HG03135 (cell line): ENCODE results near the gene LRRC36.

Experiments
- ATAC-seq: cut with Tn5 transposase; IDR thresholded peaks from one replicate; pipeline ENCODE4 v1.9.1; 2021; ENCODE audit warnings: mild to moderate bottlenecking, moderate library complexity; ENCODE audit not compliant: unreplicated experiment

Gene LRRC36

DNA sequence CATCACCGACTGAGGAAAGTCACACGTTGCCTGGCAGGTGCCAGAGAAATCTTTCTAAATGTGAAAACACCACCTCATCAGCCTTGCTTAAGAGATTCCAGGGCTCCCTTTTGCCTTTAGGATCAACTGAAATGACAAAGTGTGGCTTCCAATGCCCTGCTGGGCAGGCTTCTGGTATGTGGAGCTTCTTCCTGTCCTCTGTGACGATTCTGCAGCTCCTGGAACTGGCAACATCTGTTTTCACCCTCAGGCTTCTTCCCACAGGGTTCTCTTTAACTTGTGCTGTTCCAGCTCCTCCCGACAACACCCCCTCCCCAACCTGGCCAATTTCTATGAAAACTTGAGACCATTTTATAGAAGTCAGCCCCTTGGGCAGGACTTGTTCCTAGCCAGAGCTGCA, 94.4 kb downstream of the LRRC36 start:
- no peak for ATAC-seq

DNA sequence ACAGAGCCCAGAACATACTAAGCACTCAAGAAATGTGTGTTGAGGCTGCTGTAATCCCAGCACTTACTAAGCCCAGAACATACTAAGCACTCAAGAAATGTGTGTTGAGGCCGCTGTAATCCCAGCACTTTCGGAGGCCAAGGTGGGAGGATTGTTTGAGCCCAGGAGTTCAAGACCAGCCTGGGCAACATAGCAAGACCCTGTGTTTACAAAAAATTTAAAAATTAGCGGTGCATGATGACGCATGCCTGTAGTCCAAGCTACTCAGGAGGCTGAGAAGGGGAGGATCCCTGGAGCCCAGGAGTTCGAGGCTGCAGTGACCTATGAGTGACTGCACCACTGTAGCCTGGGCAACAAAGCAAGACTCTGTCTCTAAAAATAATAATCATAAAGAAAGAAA, 96.4 kb downstream of the LRRC36 start:
- ATAC-seq: no peak

DNA sequence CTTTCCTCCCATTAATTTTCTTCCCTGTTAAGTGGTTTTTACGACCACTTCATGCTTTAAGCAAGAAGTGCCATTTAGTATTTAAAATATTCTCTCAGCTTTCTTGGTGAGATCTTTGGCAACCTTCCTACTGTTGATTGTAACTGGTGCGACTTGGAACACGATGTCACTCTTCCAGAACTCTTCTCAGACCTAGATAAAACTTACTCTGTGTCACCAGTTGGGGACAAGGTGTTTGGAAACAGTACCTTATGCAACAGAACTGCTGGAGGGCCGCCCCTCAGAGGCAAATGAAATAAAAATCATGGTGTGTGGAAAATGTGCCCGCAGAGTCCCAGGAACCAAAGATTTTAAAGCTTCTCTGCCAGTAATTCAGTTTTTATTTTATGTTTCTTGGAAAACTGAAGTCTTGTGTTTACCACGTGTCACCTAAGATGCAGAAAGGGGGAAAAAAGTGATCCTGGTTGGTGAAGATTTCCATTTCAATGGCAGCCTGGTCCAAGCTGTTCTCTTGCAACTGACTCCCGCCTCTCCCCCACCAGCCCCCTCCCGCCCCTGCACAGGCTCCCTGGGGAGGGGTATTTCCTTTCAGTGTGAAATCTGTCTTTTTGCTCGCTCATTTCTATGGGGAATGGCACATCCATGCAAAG, 97.1 kb downstream of the LRRC36 start:
- no peak for ATAC-seq

DNA sequence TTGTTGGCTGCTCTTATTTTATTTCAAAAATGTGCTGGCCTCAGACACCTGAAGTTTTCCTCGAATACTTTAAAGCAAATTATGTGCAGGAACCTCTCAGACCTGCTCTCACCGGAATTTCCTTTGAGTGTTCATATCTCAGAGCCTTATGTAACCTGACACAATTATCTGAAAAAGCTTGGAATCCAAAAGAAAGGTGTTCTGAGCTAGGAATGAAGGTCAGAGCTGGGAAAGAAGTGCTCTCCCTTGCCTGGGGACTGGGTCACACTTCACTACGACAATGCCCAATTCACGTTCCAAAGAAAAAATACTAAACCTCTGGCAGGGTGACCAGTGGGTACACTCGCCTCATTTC, 97.6 kb downstream of the LRRC36 start:
- ATAC-seq: no peak

DNA sequence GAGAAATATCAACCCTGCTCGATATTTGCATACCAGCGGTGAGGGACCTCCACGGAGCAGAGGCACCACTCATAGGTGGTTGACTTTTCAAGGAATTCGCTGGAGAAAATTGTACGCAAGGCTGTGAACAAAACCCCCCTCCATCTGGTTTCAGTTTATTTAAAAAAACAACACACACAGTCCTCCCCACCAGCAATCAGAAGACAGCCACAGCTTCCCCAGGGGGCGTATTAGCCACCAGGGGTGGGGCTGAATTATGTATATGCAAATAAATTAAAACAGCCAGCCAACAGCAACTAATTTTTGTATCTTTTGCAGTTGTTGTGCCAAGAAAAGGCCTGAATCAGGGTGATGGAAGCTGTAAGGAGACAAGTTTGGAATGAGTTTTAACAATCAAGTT, 98.4 kb downstream of the LRRC36 start:
- no peak for ATAC-seq

DNA sequence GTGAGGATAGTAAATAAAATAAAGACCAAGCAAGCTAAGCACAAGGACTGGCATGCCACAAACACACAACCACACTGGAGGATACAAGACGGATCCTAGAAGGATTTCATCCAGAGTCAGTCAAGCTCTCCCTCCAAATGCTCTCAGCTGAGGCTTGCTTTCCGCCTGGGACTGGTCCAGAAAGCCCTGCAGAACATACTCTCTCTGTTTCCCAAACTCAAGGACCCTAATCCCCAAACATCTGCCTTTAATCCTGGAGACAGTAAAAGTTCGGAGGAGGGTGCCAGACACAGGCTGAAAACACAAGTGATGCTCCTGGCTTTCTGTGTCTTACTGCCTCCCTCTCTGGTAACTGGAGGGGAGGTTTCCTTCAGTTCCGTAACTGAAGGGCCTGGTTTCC, 99.0 kb downstream of the LRRC36 start:
- no peak for ATAC-seq

DNA sequence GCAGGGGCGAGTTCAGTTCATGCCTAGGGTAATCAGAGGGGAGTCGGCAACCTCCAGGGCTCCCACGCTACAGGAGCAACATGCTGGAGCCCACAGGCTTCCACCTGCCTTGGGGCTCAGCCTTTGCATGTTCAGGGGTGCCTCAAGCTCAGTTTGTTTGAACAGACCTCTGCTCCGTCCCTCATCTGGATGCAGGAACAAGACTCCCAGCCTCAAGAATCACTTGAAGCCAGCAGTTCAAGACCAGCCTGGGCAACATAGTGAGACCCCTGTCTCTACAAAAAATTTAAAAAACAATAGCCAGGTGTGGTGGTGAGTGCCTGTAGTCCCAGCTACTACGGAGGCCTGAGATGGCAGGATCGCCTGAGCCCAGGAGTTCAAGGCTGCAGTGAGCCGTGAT, 99.4 kb downstream of the LRRC36 start:
- ATAC-seq: no peak

DNA sequence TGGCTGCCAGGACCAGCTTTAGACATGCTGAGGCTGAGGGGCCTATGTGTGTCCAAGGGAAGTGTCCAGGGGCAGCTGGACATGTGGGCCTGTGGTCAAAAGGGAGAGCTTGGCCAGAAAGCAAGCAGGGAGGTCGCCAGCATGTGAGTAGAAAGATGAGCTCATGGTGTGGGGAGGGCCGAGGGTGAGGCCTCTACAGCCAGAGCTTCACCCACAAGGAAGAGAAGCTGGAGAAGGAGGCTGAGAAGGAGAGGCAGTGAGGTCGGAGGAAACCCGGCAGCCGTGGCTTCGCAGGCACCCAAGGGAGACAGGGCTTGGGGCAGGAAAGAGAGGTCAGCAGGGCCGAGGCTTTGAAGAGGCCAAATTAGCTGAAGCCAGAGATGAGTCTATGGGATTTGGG, 100.3 kb downstream of the LRRC36 start:
- ATAC-seq: no peak

DNA sequence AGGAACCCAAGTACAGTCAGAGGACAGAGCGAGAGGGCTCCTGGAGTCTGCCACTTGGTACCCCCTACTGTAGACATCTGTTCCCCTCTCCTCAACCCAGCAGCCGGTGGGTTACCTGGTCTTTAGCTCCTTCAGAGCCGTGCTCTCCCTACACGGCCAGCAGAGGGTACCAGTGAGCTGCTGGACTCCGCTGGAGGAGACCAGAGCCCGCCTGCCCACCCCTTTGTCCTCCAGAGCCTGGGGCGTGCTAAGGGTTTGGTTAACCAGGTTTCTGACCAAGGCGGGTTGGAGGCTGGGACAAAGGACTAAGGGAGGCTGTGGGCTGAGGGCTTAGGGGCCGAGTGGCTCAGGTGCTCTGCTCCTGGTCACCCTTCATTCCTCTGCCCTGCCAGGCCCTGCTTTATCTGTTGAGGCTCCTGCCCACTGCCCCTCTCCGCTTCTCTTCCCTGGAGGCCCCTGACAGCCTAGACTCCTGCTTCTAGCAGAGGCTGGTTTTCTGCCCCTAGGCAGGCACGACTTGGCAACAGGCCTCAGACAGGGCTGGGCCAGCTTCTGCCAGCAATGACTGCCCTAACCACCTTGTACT, 101.6 kb downstream of the LRRC36 start:
- ATAC-seq: no peak

DNA sequence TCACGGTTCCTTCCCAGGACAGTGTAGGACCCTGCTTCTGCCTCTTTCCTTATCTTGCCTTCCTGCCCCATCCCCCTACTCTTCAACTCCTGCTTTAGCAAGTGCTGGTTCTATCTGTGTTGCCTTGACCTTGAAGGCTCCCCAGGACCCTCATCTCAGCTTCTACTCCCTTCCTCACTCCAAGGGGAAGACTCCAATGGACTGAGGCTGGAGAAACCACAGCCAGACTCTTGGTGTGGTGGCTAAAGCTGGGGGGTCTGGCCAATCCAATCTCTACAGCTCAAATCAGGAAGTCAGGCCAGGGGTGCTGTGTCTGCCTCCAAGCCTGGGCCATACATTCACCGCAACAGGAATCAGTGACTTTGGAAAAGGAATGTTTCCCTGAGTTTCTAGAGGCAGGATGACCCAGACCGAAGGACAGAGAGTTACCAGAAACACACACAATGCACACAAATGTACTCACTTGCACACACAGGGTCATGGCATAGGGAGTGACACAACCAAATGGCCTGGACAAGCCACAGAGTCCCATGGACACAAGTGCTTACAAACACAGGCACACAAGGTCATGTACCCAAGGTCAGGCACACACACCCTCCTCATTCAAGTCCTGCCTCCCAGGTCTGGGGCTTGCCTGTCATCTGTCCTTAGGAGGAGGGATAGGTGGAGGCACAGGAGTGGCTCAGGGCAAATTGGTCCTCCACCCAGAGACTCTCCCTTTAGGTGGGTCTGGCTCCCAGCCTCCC, 102.6 kb downstream of the LRRC36 start:
- ATAC-seq: no peak

DNA sequence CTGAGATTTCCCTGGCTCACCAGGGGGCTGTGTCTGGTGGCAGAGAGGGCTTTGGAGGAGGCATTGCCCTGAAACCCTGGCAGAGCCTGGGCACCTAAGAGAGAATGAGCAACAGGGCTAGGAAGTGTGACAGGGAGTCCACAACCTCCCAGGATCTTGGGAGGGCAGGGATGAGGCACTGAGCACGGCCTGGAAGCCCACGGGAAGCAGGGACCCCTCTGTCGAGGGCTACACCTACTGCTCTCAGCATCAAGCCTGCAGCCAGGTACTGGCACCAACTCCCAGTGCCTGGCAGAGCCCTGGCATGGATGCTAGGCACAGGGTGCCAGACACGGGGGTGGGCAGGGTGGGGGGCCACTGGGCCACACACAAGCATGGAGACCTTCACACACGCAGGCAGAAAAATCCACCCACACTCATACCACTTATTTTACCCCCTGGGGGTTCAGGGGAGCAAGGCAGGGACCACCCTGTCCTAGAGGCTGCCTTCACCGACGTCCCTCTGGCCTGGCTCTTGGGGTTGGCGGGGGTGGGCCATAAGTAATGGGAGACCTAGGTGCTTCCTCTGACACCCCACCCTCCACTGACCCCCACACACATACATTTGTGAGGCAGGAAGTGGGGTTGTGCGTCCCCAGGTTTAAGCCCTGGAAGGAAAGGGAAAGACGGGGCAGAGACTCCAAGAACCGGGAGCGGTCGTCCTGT, 103.3 kb downstream of the LRRC36 start:
- no peak for ATAC-seq

DNA sequence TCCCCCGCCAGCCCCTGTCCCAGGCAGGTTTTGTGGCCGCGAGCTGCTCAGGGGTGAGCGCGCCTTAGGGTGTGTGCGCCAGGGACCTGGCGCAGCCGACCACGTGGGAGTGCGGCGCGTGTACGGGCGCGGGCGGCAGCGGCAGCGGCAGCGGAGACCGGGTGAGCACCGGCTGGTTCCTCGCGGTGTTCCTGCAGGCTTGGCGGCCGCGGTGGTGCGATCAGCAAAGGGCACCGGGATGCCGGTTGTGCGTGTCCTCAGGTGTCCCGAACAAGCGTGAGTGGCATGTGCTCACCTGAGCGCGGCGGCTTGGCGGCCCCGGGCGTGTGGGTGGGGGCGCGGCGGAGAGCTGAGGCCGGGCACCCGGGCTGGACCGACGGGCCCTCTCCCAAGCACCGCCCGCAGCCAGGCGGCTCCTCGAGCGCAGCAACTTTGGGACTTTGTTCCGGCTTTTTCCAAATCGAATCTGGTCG, 103.9 kb downstream of the LRRC36 start:
- ATAC-seq: no peak

DNA sequence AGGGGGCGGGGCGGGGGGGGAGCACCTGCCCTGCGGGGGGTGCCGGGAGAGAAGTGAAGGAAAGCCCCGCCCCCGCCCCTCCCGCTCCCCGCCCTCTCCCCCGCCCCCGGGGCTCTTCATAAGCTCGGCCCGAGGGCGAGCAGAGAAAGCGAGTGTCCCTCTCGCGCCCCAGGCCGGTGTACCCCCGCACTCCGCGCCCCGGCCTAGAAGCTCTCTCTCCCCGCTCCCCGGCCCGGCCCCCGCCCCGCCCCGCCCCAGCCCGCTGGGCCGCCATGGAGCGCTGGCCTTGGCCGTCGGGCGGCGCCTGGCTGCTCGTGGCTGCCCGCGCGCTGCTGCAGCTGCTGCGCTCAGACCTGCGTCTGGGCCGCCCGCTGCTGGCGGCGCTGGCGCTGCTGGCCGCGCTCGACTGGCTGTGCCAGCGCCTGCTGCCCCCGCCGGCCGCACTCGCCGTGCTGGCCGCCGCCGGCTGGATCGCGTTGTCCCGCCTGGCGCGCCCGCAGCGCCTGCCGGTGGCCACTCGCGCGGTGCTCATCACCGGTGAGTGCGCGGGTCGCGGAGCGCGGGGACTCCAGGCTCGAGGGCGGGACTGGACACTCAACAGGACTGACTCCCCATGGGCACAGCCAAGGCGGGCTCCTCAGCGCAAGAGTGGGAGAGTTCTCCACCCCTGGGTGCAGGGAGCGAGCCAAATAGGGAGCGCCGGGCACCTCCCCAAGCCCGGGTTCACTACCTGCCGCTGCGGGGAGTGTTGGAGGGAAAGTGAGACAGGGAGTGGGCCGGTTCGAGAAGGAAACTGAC, 104.6 kb downstream of the LRRC36 start, which contains the start of gene HSD11B2:
Gene HSD11B2 (plus strand): TSS at position 145 of the 798 bp plus-strand sequence. CDS start 128 bp downstream, at position 273.
- no peak for ATAC-seq

DNA sequence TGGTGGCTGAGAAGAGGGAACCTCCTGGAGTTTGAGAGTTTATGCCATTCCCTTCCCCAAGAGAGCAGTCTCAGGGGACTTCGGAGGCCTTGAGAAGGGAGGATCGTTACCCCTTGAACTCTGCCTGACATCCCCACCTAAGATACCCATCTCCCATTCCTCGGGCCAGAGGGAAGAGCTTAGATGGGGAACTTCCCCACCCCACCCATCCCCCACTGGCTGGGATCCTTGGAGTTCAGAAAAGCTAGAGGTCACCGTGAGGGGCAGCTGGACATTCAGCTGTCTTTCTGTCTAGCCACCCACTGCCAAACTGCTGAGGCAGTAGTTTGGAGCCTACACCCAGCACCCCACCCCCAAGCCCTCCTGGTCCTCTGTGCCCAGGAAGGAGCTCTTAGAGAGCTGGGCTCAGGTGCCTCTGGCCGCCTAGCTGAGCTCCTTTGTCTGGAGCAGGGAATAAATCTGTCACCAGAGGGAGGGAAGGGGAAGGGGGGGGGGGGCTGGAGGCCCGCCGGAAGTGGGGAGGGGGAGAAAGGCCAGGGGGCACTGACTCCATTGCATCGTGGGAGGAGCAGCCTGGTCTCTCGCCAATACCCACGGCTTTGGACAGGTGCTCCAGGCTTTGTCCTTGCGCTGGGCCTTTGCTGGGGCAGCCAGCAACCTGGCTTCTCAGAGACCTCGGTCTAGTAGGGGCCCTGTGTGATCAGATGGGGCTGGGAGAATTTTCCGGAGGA, 105.3 kb downstream of the LRRC36 start:
- ATAC-seq: no peak

DNA sequence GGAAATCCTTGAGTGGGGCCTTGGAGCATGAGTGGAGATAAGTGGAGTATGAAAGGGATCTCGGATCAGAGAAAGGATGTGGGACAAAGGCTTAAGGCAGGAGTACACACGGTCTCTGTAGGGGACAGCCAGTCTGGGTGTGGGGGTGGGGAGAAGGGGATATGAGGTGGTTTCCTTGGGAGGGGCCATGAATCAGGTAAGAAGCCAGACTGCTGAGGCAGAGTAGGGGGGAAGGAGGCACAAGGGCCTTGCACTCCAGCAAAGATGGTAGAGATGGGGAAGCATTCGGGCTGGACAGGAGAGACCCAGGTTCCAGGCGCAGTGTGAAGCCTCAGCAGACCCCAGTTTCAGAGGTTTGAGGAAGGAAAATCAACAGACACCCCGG, 105.9 kb downstream of the LRRC36 start:
- ATAC-seq: no peak

DNA sequence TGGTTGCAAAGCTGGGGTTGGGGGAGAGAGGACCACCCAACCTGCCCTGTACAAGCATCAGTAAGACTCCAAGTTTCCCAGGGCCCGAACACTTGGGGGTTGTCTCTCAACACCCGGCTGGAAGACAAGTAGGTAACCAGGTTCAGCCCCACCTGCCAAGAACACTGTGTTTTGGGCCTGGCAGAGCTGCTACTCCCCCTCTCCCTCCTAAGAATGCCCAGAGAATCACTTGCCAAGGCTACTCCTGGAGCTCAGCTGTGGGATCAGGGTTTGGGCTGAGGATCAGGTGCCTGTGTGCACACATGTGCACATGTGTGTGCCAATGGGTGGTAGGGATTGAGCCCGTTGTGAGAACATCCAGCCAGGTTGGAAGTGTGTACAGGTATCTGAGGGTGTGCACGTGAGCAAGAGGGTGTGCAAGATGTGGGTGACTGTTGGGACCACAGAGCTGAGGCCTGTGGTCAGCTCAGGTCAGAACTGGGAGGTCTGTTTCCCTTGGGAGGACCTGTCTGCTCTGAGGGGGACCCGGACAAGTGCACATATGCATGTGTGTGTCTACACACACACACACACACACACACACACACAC, 106.6 kb downstream of the LRRC36 start:
- no peak for ATAC-seq
